HUES6 (cell line): Measurements from ENCODE around the gene TMEM120A.

Experiments used
- H3K27ac ChIP-seq: 2 replicates; pipeline ENCODE4 v1.7.0; 2013; ENCODE audit warnings: low read depth, mild to moderate bottlenecking, low read length, inconsistent platforms
- H3K27me3 ChIP-seq: 2 replicates; pipeline ENCODE4 v1.6.1; 2013; ENCODE audit warnings: low read length; ENCODE audit not compliant: control insufficient read depth, insufficient read depth
- H3K36me3 ChIP-seq: 2 replicates; pipeline ENCODE4 v1.6.1; 2013; ENCODE audit warnings: low read length; ENCODE audit not compliant: control insufficient read depth, insufficient read depth
- H3K4me1 ChIP-seq: 2 replicates; pipeline ENCODE4 v1.6.1; 2013; ENCODE audit warnings: low read length; ENCODE audit not compliant: control insufficient read depth, insufficient read depth
- H3K4me3 ChIP-seq: 2 replicates; pipeline ENCODE4 v1.5.1; 2013; ENCODE audit warnings: low read depth, low read length
- H3K9ac ChIP-seq: one replicate; pipeline ENCODE4 v1.6.1; 2013; ENCODE audit warnings: mild to moderate bottlenecking, low read length
- H3K9me3 ChIP-seq: 2 replicates; pipeline ENCODE4 v1.6.1; 2013; ENCODE audit warnings: low read depth, low read length; ENCODE audit not compliant: control insufficient read depth, insufficient read depth

TMEM120A gene

GRCh38 chr7:75995052-75995471 lies 667 bp upstream of the TMEM120A start:
- H3K27ac ChIP-seq: no peak overlapping the region
- peak overlapping the region; percentile 71 for H3K9ac ChIP-seq
- peaks cover 8% of the 10 kb centered on the region for H3K36me3 ChIP-seq

GRCh38 chr7:75993689-75994387 lies 557 bp downstream of the TMEM120A start:
- Histone ChIP-seq H3K9me3 (no peaks in the 10 kb centered on the region), H3K27ac (peak overlapping the region; percentile 64; the same call in 1 of the 2 replicates), H3K4me3 (peak overlapping the region; percentile 91), H3K9ac (peak overlapping the region; percentile 66), H3K27me3 (no peaks in the 10 kb centered on the region), H3K36me3 (peaks cover 8% of the 10 kb centered on the region), H3K4me1 (peaks cover 29% of the 10 kb centered on the region)

More at GRCh38 chr7:75995052-75995471, 667 bp upstream of the TMEM120A start:
- Histone ChIP-seq H3K4me1 (peaks cover 18% of the 10 kb centered on the region), H3K4me3 (peak overlapping the region; percentile 91), H3K9me3 (no peaks in the 10 kb centered on the region), H3K27me3 (no peaks in the 10 kb centered on the region)

GRCh38 chr7:75992083-75992755 lies 2.2 kb downstream of the TMEM120A start:
- Histone ChIP-seq H3K9me3 (no peaks in the 10 kb centered on the region), H3K9ac (no peak overlapping the region), H3K27me3 (no peaks in the 10 kb centered on the region)

GRCh38 chr7:75991531-75992082 lies 2.8 kb downstream of the TMEM120A start:
- no peak overlapping the region for H3K27ac ChIP-seq
- H3K4me3 ChIP-seq: no peak overlapping the region
- H3K4me1 ChIP-seq: peaks cover 29% of the 10 kb centered on the region
- peaks cover 23% of the 10 kb centered on the region for H3K36me3 ChIP-seq
- H3K9me3 ChIP-seq: no peaks in the 10 kb centered on the region
- no peaks in the 10 kb centered on the region for H3K27me3 ChIP-seq
- H3K9ac ChIP-seq: no peak overlapping the region

More at GRCh38 chr7:75992083-75992755, 2.2 kb downstream of the TMEM120A start:
- H3K27ac ChIP-seq: no peak overlapping the region
- H3K36me3 ChIP-seq: peaks cover 18% of the 10 kb centered on the region
- H3K4me1 ChIP-seq: peaks cover 29% of the 10 kb centered on the region
- H3K4me3 ChIP-seq: no peak overlapping the region

GRCh38 chr7:75989500-75990388 lies 4.7 kb downstream of the TMEM120A start:
- peaks cover 34% of the 10 kb centered on the region for H3K36me3 ChIP-seq
- no peak overlapping the region for H3K27ac ChIP-seq
- no peak overlapping the region for H3K9ac ChIP-seq

GRCh38 chr7:75988568-75989499 lies 5.6 kb downstream of the TMEM120A start:
- peaks cover 43% of the 10 kb centered on the region for H3K36me3 ChIP-seq
- no peaks in the 10 kb centered on the region for H3K9me3 ChIP-seq
- no peak overlapping the region for H3K27ac ChIP-seq
- no peaks in the 10 kb centered on the region for H3K27me3 ChIP-seq
- no peak overlapping the region for H3K4me3 ChIP-seq
- no peak overlapping the region for H3K9ac ChIP-seq
- peaks cover 25% of the 10 kb centered on the region for H3K4me1 ChIP-seq

More at GRCh38 chr7:75989500-75990388, 4.7 kb downstream of the TMEM120A start:
- Histone ChIP-seq H3K27me3 (no peaks in the 10 kb centered on the region), H3K4me3 (no peak overlapping the region), H3K4me1 (peaks cover 26% of the 10 kb centered on the region), H3K9me3 (no peaks in the 10 kb centered on the region)

- no peaks in the 10 kb centered on the region for H3K27me3 ChIP-seq
- H3K4me1 ChIP-seq: peaks cover 18% of the 10 kb centered on the region
- no peak overlapping the region for H3K9ac ChIP-seq
- H3K36me3 ChIP-seq: peaks cover 51% of the 10 kb centered on the region
- no peaks in the 10 kb centered on the region for H3K9me3 ChIP-seq
- no peak overlapping the region for H3K4me3 ChIP-seq
- no peak overlapping the region for H3K27ac ChIP-seq
These were observed 6.4 kb downstream of the TMEM120A start for GRCh38 chr7:75987805-75988567.

GRCh38 chr7:75987026-75987804 lies 7.2 kb downstream of the TMEM120A start:
- Histone ChIP-seq H3K9ac (no peak overlapping the region), H3K27me3 (no peaks in the 10 kb centered on the region), H3K36me3 (peaks cover 59% of the 10 kb centered on the region), H3K27ac (no peak overlapping the region), H3K4me1 (peaks cover 17% of the 10 kb centered on the region), H3K4me3 (no peak overlapping the region), H3K9me3 (no peaks in the 10 kb centered on the region)

GRCh38 chr7:75986147-75986781 lies 8.1 kb downstream of the TMEM120A start:
- Histone ChIP-seq H3K9ac (no peak overlapping the region), H3K36me3 (peaks cover 69% of the 10 kb centered on the region), H3K4me3 (no peak overlapping the region), H3K9me3 (no peaks in the 10 kb centered on the region), H3K27ac (no peak overlapping the region), H3K4me1 (peaks cover 17% of the 10 kb centered on the region), H3K27me3 (no peaks in the 10 kb centered on the region)
